Cardiac muscle cell (in vitro differentiated cells and primary cell): ENCODE measurements around the gene MED13L. TPM values are rescaled to one million over a fixed set of nuclear protein-coding genes. Genes with fewer than 3 reads are reported as not detected.

Source experiments
- DNase-seq, 2 donors: peaks; one replicate each; pipeline versions ENCODE4 v3.0.0 to v3.0.0-alpha.2; 2010 to 2017; ENCODE audit warnings: low read depth in 1 of 2, low spot score in 1 of 2
- H3K27ac ChIP-seq: fragments of 200-600 bp; sonication (generic); 2 replicates; pipeline ENCODE4 v1.5.1; 2016
- H3K27me3 ChIP-seq: fragments of 200-600 bp; sonication (generic); 2 replicates; pipeline ENCODE4 v1.6.0; 2016; ENCODE audit warnings: control low read depth
- H3K36me3 ChIP-seq: fragments of 200-600 bp; sonication (generic); 2 replicates; pipeline ENCODE4 v1.5.1; 2016; ENCODE audit warnings: control low read depth
- H3K4me1 ChIP-seq: fragments of 200-600 bp; sonication (generic); 2 replicates; pipeline ENCODE4 v1.8.1; 2017; ENCODE audit warnings: low read depth, mild to moderate bottlenecking, mixed run types
- H3K4me3 ChIP-seq: fragments of 200-600 bp; sonication (generic); 2 replicates; pipeline ENCODE4 v1.5.1; 2016; ENCODE audit warnings: mild to moderate bottlenecking
- H3K9me3 ChIP-seq: fragments of 200-600 bp; sonication (generic); 2 replicates; pipeline ENCODE4 v1.5.1; 2017; ENCODE audit warnings: low read depth, mild to moderate bottlenecking, control low read depth
- polyA plus RNA-seq: library from polyadenylated mRNA; unstranded; fragments of >200 nt; fragmentation: Nextera tagmentation; extraction: Ambion mirVana; gene quantifications from 2 replicates; pipeline ENCODE4 v1.2.1, GENCODE V29; 2016
- total RNA-seq: library from RNA; depleted of rRNA; stranded (reverse); fragments of >200 nt; gene quantifications from 2 replicates; pipeline ENCODE4 v1.2.3, GENCODE V29; 2016
- TF ChIP-seq, protein P1 (sequence below): IDR thresholded peaks from 2 replicates; pipeline ENCODE4 v1.5.1; 2012; ENCODE audit warnings: low read depth, mild to moderate bottlenecking, low read length

The MED13L gene
- total and polyA plus RNA-seq, 2 experiments from 2014 or later, result 31.3 to 94.3 TPM

DNA sequence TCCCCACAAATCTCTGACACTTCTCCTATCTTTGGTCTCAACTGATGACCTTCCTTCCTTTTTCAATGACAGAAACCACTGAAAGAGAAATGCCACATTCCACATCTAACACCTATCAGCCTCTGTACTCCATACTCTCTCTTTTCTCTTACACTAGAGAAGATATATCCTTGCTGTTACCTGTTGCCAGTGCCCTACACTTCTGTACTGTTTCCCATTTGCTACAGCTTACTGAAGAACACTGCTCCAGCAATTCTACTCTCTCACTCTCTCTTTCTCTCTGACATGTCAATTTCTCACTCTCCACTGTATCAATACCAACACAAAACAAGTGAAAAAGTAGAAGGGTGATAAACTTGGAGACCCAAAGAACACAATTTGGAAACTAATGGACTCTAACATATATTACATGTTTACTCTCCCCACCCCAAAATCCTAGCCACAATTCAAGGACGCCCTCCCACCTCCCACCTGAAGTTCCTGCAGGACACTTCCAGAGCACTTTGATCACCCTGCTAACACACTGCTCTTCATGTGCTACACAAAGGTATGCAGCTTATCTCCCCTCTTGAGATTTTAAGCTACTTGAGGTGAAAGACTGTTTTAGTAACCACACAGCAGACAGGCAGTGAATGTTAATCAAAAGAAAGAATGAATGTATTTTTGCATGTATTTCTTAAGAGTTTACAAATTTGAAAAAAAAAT, 95.0 kb downstream of the MED13L start:
- no peaks in the 10 kb centered on the region for H3K27me3 ChIP-seq
- H3K9me3 ChIP-seq, result no peaks in the 10 kb centered on the region
- H3K27ac ChIP-seq, result peak overlapping the region; percentile 81
- H3K36me3 ChIP-seq, result no peaks in the 10 kb centered on the region
- TF ChIP-seq, protein P1, sequence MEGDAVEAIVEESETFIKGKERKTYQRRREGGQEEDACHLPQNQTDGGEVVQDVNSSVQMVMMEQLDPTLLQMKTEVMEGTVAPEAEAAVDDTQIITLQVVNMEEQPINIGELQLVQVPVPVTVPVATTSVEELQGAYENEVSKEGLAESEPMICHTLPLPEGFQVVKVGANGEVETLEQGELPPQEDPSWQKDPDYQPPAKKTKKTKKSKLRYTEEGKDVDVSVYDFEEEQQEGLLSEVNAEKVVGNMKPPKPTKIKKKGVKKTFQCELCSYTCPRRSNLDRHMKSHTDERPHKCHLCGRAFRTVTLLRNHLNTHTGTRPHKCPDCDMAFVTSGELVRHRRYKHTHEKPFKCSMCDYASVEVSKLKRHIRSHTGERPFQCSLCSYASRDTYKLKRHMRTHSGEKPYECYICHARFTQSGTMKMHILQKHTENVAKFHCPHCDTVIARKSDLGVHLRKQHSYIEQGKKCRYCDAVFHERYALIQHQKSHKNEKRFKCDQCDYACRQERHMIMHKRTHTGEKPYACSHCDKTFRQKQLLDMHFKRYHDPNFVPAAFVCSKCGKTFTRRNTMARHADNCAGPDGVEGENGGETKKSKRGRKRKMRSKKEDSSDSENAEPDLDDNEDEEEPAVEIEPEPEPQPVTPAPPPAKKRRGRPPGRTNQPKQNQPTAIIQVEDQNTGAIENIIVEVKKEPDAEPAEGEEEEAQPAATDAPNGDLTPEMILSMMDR, result no peak
- peaks cover 97% of the 10 kb centered on the region for H3K4me1 ChIP-seq
- DNase-seq, result peak in 1 of 2 donors; percentile 76
- H3K4me3 ChIP-seq, result no peak overlapping the region

DNA sequence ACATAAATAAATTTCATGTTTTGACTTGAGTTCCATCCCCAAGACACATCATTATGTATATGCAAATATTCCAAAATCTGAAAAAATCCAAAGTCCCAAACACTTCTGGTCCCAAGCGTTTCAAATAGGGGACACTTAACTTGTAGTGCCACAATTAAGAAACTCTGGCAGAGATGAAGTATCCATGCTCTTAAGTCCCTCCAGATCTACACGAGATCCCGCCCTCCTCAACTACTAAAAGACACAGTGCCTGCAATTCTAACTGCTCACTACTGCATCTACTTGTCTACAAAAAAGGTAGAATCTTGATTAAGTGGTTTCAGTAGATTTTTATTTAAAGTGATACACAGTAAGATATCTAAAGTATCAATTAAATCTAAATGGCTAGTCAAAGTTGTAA, 97.0 kb downstream of the MED13L start:
- no peak overlapping the region for H3K27ac ChIP-seq
- DNase-seq, result peak in 1 of 2 donors; percentile 61
- H3K4me3 ChIP-seq, result no peak overlapping the region
- TF ChIP-seq, protein P1, result no peak
- H3K4me1 ChIP-seq, result peaks cover 77% of the 10 kb centered on the region
- no peaks in the 10 kb centered on the region for H3K27me3 ChIP-seq
- H3K36me3 ChIP-seq, result no peaks in the 10 kb centered on the region
- no peaks in the 10 kb centered on the region for H3K9me3 ChIP-seq

DNA sequence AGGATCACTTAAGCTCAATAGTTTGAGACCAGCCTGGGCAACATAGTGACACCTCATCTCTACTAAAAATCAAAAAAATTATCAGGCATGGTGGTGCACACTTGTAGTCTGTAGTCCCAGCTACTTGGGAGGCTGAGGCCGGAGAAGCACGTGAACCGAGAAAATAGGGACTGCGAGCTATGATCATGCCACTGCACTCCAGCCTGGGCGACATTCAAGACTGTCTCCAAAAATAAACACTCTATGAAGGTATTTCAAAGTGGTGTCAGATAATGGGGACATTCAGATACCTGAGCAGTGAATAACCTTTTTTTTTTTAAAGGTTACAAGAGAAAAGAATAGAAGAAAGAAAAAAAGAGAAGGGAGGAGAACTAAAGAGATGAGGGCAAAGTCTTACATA, 98.1 kb downstream of the MED13L start:
- no peaks in the 10 kb centered on the region for H3K27me3 ChIP-seq
- H3K4me1 ChIP-seq, result peaks cover 72% of the 10 kb centered on the region
- TF ChIP-seq, protein P1, result no peak
- no peak for DNase-seq
- no peaks in the 10 kb centered on the region for H3K36me3 ChIP-seq
- H3K4me3 ChIP-seq, result no peak overlapping the region
- no peaks in the 10 kb centered on the region for H3K9me3 ChIP-seq
- no peak overlapping the region for H3K27ac ChIP-seq

DNA sequence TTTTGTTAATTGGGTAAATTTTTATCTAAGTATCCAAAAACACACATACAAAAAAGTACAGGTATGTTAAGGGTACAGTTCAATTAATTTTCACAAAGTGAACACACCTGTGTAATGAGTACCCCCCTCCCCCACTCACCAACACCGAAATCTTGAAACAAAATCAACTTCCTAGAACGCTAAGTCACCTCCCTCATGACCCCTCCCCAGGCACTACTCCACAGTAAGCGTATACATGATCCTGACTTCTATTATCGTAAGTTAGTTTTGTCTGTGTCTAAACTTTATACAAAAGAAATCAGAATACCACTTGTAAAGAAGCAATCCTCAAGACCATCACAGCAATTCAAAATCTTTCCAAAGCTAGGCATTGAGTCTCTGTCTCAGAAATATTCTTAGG, 100.5 kb downstream of the MED13L start:
- no peaks in the 10 kb centered on the region for H3K9me3 ChIP-seq
- H3K27ac ChIP-seq, result no peak overlapping the region
- DNase-seq, result no peak
- TF ChIP-seq, protein P1, result no peak
- no peak overlapping the region for H3K4me3 ChIP-seq
- H3K4me1 ChIP-seq, result peaks cover 60% of the 10 kb centered on the region
- no peaks in the 10 kb centered on the region for H3K36me3 ChIP-seq
- H3K27me3 ChIP-seq, result no peaks in the 10 kb centered on the region

DNA sequence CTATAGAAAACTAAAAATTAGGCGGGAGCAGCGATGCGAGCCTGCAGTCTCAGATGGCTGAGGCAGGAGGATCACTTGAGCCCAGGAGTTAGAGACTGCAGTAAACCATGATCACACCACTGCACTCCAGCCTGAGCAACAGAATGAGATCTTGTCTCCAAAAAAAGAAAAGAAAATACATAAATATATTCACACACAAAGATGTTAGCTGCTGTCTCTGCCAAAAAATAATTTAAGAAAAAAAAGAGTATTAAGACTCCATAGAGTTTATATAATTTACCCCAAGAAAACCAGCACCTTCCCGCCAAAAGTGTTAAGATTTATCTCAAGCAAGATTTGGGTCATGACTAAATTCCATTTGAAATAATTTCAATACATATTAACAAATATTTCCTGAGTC, 102.6 kb downstream of the MED13L start:
- Histone ChIP-seq H3K4me1 (peaks cover 49% of the 10 kb centered on the region), H3K27ac (no peak overlapping the region), H3K4me3 (no peak overlapping the region), H3K36me3 (no peaks in the 10 kb centered on the region), H3K27me3 (no peaks in the 10 kb centered on the region), H3K9me3 (no peaks in the 10 kb centered on the region)
- no peak for DNase-seq
- TF ChIP-seq, protein P1, result no peak
